Suprapubic skin (tissue), 4 donors: ENCODE results near the gene ITPR2. TPM values are rescaled to one million over a fixed set of nuclear protein-coding genes. Genes with fewer than 3 reads are reported as not detected.

Experiments used
- DNase-seq, 2 donors: peaks; one replicate each; pipeline ENCODE4 v3.0.0-alpha.2; 2019; ENCODE audit warnings: low spot score in 2 of 2
- H3K27ac ChIP-seq: fragments of 200-600 bp; sonication (generic); one replicate; pipeline ENCODE4 v1.5.1; 2019
- H3K27me3 ChIP-seq: fragments of 200-600 bp; sonication (generic); one replicate; pipeline ENCODE4 v1.5.1; 2019
- H3K36me3 ChIP-seq: fragments of 200-600 bp; sonication (generic); one replicate; pipeline ENCODE4 v1.5.1; 2019
- H3K4me1 ChIP-seq: fragments of 200-600 bp; sonication (generic); one replicate; pipeline ENCODE4 v1.5.1; 2019
- H3K4me3 ChIP-seq: fragments of 200-600 bp; sonication (generic); one replicate; pipeline ENCODE4 v1.5.1; 2019; ENCODE audit warnings: mild to moderate bottlenecking
- H3K9me3 ChIP-seq: fragments of 200-600 bp; sonication (generic); one replicate; pipeline ENCODE4 v1.5.1; 2019
- EP300 ChIP-seq: sonication (generic); formaldehyde crosslinking; IDR thresholded peaks from one replicate; pipeline ENCODE4 v1.6.1; 2017; ENCODE audit warnings: antibody characterized with exemption
- POLR2A ChIP-seq, 2 donors: fragments of 450-650 bp; IDR thresholded peaks; one replicate each; pipeline ENCODE4 v1.6.1; 2017; ENCODE audit warnings: antibody characterized with exemption in 2 of 2, mild to moderate bottlenecking in 2 of 2, moderate library complexity in 2 of 2
- POLR2AphosphoS5 ChIP-seq, 3 donors: sonication (generic); formaldehyde crosslinking; IDR thresholded peaks; one replicate each; pipeline ENCODE4 v1.6.1; 2017; ENCODE audit warnings: antibody characterized with exemption in 3 of 3
- whole genome bisulfite sequencing: methylation state at CpG from one replicate; pipeline ENCODE4 v1.1.5; 2018; 5-methylcytosine and 5-hydroxymethylcytosine counted together
- total RNA-seq, 4 donors: library from RNA; depleted of rRNA; stranded (reverse); fragments of >200 nt; gene quantifications; one replicate each; pipeline ENCODE4 v1.1.0, GENCODE V29; 2016
- TF ChIP-seq, protein P1 (sequence below), 2 donors: fragments of 200-600 bp in 1 of 2; fragments of 450-650 bp in 1 of 2; sonication (generic) in 1 of 2; IDR thresholded peaks; one replicate each; pipeline ENCODE4 v1.5.1; 2016 to 2019; ENCODE audit warnings: antibody characterized with exemption in 2 of 2, mild to moderate bottlenecking in 1 of 2, moderate library complexity in 1 of 2

ITPR2 gene
- total RNA-seq, 4 donors from 2014 or later, result 59.6 to 159 (median 72.1) TPM

DNA sequence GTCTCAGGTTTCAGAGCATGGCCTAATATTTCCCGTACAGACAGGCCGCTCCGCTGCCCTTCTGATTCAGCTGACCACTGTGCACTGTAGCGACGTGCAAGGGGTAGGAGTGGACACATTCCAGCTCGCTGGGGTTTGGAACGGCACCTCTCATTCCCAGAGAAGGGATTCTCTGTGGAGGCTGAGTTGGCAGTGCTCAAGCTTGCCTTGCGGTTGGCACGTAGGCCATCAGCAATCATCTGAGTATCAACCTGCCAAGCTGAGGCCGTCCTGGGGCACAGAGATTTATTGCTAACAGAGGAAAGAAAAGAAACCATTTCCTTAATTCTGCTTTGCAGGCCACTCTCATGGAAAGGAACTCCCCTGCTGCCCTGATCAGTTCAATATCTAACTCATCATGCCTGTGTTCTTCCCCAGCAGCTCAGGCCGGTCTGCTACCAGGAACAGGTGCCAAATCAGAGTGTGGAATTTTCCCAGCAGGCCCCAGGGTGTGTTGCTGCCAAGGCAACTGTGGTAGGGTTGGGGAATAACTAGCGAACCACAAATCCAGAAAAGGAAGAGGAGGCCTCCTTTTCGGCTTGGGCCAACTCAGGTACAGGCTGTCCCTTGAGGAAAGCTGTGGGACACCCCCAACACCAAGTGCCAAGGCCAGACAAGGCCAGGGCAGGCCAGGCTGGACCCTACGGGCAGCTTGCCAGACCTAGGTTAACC, 545.2 kb downstream of the ITPR2 start:
- TF ChIP-seq, protein P1, sequence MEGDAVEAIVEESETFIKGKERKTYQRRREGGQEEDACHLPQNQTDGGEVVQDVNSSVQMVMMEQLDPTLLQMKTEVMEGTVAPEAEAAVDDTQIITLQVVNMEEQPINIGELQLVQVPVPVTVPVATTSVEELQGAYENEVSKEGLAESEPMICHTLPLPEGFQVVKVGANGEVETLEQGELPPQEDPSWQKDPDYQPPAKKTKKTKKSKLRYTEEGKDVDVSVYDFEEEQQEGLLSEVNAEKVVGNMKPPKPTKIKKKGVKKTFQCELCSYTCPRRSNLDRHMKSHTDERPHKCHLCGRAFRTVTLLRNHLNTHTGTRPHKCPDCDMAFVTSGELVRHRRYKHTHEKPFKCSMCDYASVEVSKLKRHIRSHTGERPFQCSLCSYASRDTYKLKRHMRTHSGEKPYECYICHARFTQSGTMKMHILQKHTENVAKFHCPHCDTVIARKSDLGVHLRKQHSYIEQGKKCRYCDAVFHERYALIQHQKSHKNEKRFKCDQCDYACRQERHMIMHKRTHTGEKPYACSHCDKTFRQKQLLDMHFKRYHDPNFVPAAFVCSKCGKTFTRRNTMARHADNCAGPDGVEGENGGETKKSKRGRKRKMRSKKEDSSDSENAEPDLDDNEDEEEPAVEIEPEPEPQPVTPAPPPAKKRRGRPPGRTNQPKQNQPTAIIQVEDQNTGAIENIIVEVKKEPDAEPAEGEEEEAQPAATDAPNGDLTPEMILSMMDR (IDR thresholded peaks at IDR 0.05), result no peak
- TF ChIP-seq POLR2AphosphoS5 (IDR thresholded peaks at IDR 0.05), result no peak
- TF ChIP-seq EP300, result no peak
- TF ChIP-seq POLR2A (IDR thresholded peaks at IDR 0.05), result no peak
- Histone ChIP-seq H3K4me3 (no peak overlapping the region), H3K27me3 (no peaks in the 10 kb centered on the region), H3K36me3 (no peaks in the 10 kb centered on the region), H3K27ac (peak overlapping the region; percentile 72), H3K9me3 (no peaks in the 10 kb centered on the region), H3K4me1 (peaks cover 14% of the 10 kb centered on the region)
- WGBS, result 50% methylated on average over 14 of the region's 14 CpGs
- DNase-seq, result no peak

Other genes starting within 250 kb of the ITPR2 start
- 10 to 100 TPM; 18.5 to 35.3 (median 28.8) TPM for gene INTS13, start 104.8 kb upstream of the ITPR2 start, total RNA-seq
- gene FGFR1OP2, start 105.3 kb upstream of the ITPR2 start, total RNA-seq, result 10 to 100 TPM; 45.8 to 74.8 (median 51.4) TPM
- 100 to 1,000 TPM in 3 of 4 donors, 10 to 100 TPM in 1; 67.2 to 142 (median 124) TPM for gene TM7SF3, start 181.2 kb upstream of the ITPR2 start, total RNA-seq
- 10 to 100 TPM; 39.1 to 61.2 (median 51.6) TPM for gene MED21, start 189.4 kb upstream of the ITPR2 start, total RNA-seq
- gene C12orf71, start 249.4 kb upstream of the ITPR2 start, total RNA-seq, result not detected